OCI-LY3 (cell line): ENCODE data around the gene SH2B3.

ENCODE experiments used
- H2AFZ ChIP-seq: fragments of 200-600, 300-600 bp; shearing (Covaris generic); 2 replicates; pipeline ENCODE4 v1.6.0; 2014; ENCODE audit warnings: antibody characterized with exemption, low read depth, low read length
- H3K27ac ChIP-seq: fragments of 200-600, 300-600 bp; sonication (generic); 2 replicates; pipeline ENCODE4 v1.5.1; 2014; ENCODE audit warnings: mild to moderate bottlenecking, low read length, moderate library complexity, mixed read lengths
- H3K27me3 ChIP-seq: fragments of 200-600, 300-600 bp; sonication (generic); 2 replicates; pipeline ENCODE4 v1.6.1; 2014; ENCODE audit warnings: low read depth, low read length, mixed read lengths
- H3K36me3 ChIP-seq: fragments of 200-600, 300-600 bp; sonication (generic); replicated peaks from 2 replicates; pipeline ENCODE3; 2014; ENCODE audit warnings: low read depth, low read length, mixed read lengths
- H3K4me1 ChIP-seq: fragments of 300-600, 200-600 bp; sonication (generic); 2 replicates; pipeline ENCODE4 v1.6.1; 2014; ENCODE audit warnings: low read length, mixed read lengths
- H3K4me2 ChIP-seq: fragments of 200-600, 300-600 bp; sonication (generic); 2 replicates; pipeline ENCODE4 v1.6.1; 2014; ENCODE audit warnings: low read length, mixed read lengths
- H3K4me3 ChIP-seq: fragments of 300-600, 200-600 bp; sonication (generic); 2 replicates; pipeline ENCODE4 v1.5.1; 2014; ENCODE audit warnings: antibody characterized with exemption, mild to moderate bottlenecking, low read length, moderate library complexity
- H3K79me2 ChIP-seq: fragments of 300-600, 200-600 bp; shearing (Covaris generic); 2 replicates; pipeline ENCODE4 v1.6.1; 2014; ENCODE audit warnings: mild to moderate bottlenecking, low read length, mixed read lengths
- H3K9ac ChIP-seq: fragments of 300-600, 200-600 bp; shearing (Covaris generic); 2 replicates; pipeline ENCODE4 v1.6.0; 2014; ENCODE audit warnings: mild to moderate bottlenecking, low read length, moderate library complexity
- H3K9me3 ChIP-seq: fragments of 200-600, 300-600 bp; shearing (Covaris generic); 2 replicates; pipeline ENCODE4 v1.6.1; 2014; ENCODE audit warnings: low read length, mixed read lengths; ENCODE audit not compliant: insufficient read depth
- H4K20me1 ChIP-seq: fragments of 200-600, 300-600 bp; sonication (generic); 2 replicates; pipeline ENCODE4 v1.6.1; 2016; ENCODE audit warnings: low read length, mixed read lengths; ENCODE audit not compliant: insufficient read depth
- CTCF ChIP-seq: fragments of 200-600, 300-600 bp; sonication (generic); IDR thresholded peaks from 2 replicates; pipeline ENCODE4 v1.5.1; 2014; ENCODE audit warnings: antibody characterized with exemption, low read length, low read depth
- EZH2phosphoT487 ChIP-seq: fragments of 200-600 bp; shearing (Covaris generic); IDR thresholded peaks from 2 replicates; pipeline ENCODE4 v1.6.1; 2018; ENCODE audit warnings: antibody characterized with exemption, mixed run types, low read depth

Gene SH2B3

GRCh38 chr12:111379942-111380554 is 25.7 kb upstream of the SH2B3 start:
- no peak overlapping the region for H3K27ac ChIP-seq
- H3K4me3 ChIP-seq, result no peak overlapping the region
- no peak overlapping the region for H3K4me2 ChIP-seq
- no peak overlapping the region for H3K9ac ChIP-seq
- H3K36me3 ChIP-seq, result no peaks in the 10 kb centered on the region
- no peaks in the 10 kb centered on the region for H3K79me2 ChIP-seq
- no peaks in the 10 kb centered on the region for H3K4me1 ChIP-seq
- H3K9me3 ChIP-seq, result 0 out of 2 replicates have a peak, but pooled peaks cover 2% of the 10 kb centered on the region
- no peaks in the 10 kb centered on the region for H4K20me1 ChIP-seq
- TF ChIP-seq EZH2phosphoT487, result no peak
- H2AFZ ChIP-seq, result no peak overlapping the region
- peaks cover 7% of the 10 kb centered on the region for H3K27me3 ChIP-seq

- Histone ChIP-seq H3K9ac (no peak overlapping the region), H2AFZ (no peak overlapping the region), H3K9me3 (no peaks in the 10 kb centered on the region), H3K27me3 (peaks cover 23% of the 10 kb centered on the region), H3K4me2 (no peak overlapping the region), H3K4me1 (peaks cover under 1% of the 10 kb centered on the region), H3K4me3 (no peak overlapping the region), H3K27ac (no peak overlapping the region), H3K79me2 (no peaks in the 10 kb centered on the region), H3K36me3 (no peaks in the 10 kb centered on the region), H4K20me1 (no peaks in the 10 kb centered on the region)
- TF ChIP-seq CTCF, result no peak
- no peak for TF ChIP-seq EZH2phosphoT487
Measured at GRCh38 chr12:111384596-111384995, 21.1 kb upstream of the SH2B3 start.

- H3K4me2 ChIP-seq, result no peak overlapping the region
- no peak overlapping the region for H3K4me3 ChIP-seq
- H3K27ac ChIP-seq, result no peak overlapping the region
- no peaks in the 10 kb centered on the region for H4K20me1 ChIP-seq
- no peak overlapping the region for H2AFZ ChIP-seq
- TF ChIP-seq CTCF (no peak), EZH2phosphoT487 (no peak)
- peaks cover 27% of the 10 kb centered on the region for H3K27me3 ChIP-seq
- no peak overlapping the region for H3K9ac ChIP-seq
- no peaks in the 10 kb centered on the region for H3K79me2 ChIP-seq
- H3K4me1 ChIP-seq, result peaks cover 4% of the 10 kb centered on the region
- H3K36me3 ChIP-seq, result no peaks in the 10 kb centered on the region
- no peaks in the 10 kb centered on the region for H3K9me3 ChIP-seq
Measured at GRCh38 chr12:111386885-111387284, 18.8 kb upstream of the SH2B3 start.

GRCh38 chr12:111387747-111388323 is 17.9 kb upstream of the SH2B3 start:
- Histone ChIP-seq H3K9me3 (no peaks in the 10 kb centered on the region), H3K27ac (no peak overlapping the region), H3K4me1 (peaks cover 4% of the 10 kb centered on the region), H3K4me2 (no peak overlapping the region), H3K4me3 (no peak overlapping the region), H3K9ac (no peak overlapping the region), H3K79me2 (no peaks in the 10 kb centered on the region), H2AFZ (no peak overlapping the region), H3K27me3 (peaks cover 27% of the 10 kb centered on the region), H3K36me3 (no peaks in the 10 kb centered on the region), H4K20me1 (no peaks in the 10 kb centered on the region)
- TF ChIP-seq CTCF (no peak), EZH2phosphoT487 (no peak)
